Smooth muscle cell (in vitro differentiated cells): ENCODE results near the gene ABCC11. TPM values are rescaled to one million over a fixed set of nuclear protein-coding genes. Genes with fewer than 3 reads are reported as not detected.

Source experiments
- DNase-seq: peaks from one replicate; lab custom pipeline; 2025; ENCODE audit not compliant: unreplicated experiment; lab: John Stamatoyannopoulos, UW
- H2AFZ ChIP-seq: fragments of 200-600 bp; sonication (generic); 2 replicates; pipeline ENCODE4 v1.6.0; 2016; ENCODE audit warnings: antibody characterized with exemption, low read depth, mild to moderate bottlenecking
- H3F3A ChIP-seq: fragments of 200-600 bp; sonication (generic); 2 replicates; pipeline ENCODE4 v1.6.0; 2017; ENCODE audit warnings: antibody characterized with exemption, low read depth
- H3K27ac ChIP-seq: fragments of 200-600 bp; sonication (generic); 2 replicates; pipeline ENCODE4 v1.5.1; 2016; ENCODE audit warnings: low read depth, mild to moderate bottlenecking
- H3K27me3 ChIP-seq: fragments of 200-600 bp; sonication (generic); 2 replicates; pipeline ENCODE4 v1.6.1; 2016; ENCODE audit warnings: low read depth, mild to moderate bottlenecking
- H3K36me3 ChIP-seq: fragments of 200-600 bp; sonication (generic); 2 replicates; pipeline ENCODE4 v1.5.1; 2016; ENCODE audit warnings: low read depth
- H3K4me1 ChIP-seq: fragments of 200-600 bp; sonication (generic); 2 replicates; pipeline ENCODE4 v1.5.1; 2016; ENCODE audit warnings: low read depth
- H3K4me2 ChIP-seq: fragments of 200-600 bp; sonication (generic); 2 replicates; pipeline ENCODE4 v1.6.0; 2016; ENCODE audit warnings: mild to moderate bottlenecking
- H3K4me3 ChIP-seq: fragments of 200-600 bp; sonication (generic); 2 replicates; pipeline ENCODE4 v1.5.1; 2016; ENCODE audit warnings: mild to moderate bottlenecking
- H3K79me2 ChIP-seq: fragments of 200-600 bp; sonication (generic); 2 replicates; pipeline ENCODE4 v1.6.0; 2016; ENCODE audit warnings: low read depth, mild to moderate bottlenecking
- H3K9ac ChIP-seq: fragments of 200-600 bp; sonication (generic); 2 replicates; pipeline ENCODE4 v1.6.0; 2016; ENCODE audit warnings: low read depth
- H3K9me3 ChIP-seq: fragments of 200-600 bp; sonication (generic); replicated peaks from 2 replicates; pipeline ENCODE4 v1.5.1; 2016; ENCODE audit warnings: low read depth
- H4K20me1 ChIP-seq: fragments of 200-600 bp; sonication (generic); 2 replicates; pipeline ENCODE4 v1.6.0; 2016; ENCODE audit warnings: low read depth
- CTCF ChIP-seq: fragments of 200-600 bp; sonication (generic); IDR thresholded peaks from 2 replicates; pipeline ENCODE4 v1.5.1; 2017; ENCODE audit warnings: borderline replicate concordance, mild to moderate bottlenecking, antibody characterized with exemption; ENCODE audit not compliant: insufficient read depth, poor library complexity, severe bottlenecking
- WGBS: methylation state at CpG from one replicate; pipeline ENCODE4 v1.1.7; 2016; ENCODE audit warnings: low lambda C conversion rate; 5-methylcytosine and 5-hydroxymethylcytosine counted together
- polyA plus RNA-seq: library from polyadenylated mRNA; unstranded; fragments of >200 nt; fragmentation: Nextera tagmentation; extraction: Ambion mirVana; gene quantifications from 2 replicates; pipeline ENCODE4 v1.2.1, GENCODE V29; 2016
- total RNA-seq: library from RNA; depleted of rRNA; stranded (reverse); fragments of >200 nt; gene quantifications from 2 replicates; pipeline ENCODE4 v1.2.3, GENCODE V29; 2014

ABCC11 gene
- total and polyA plus RNA-seq, 2 experiments from 2014 or later = not detected

GRCh38 chr16:48150707-48151106, 96.6 kb downstream of the ABCC11 start:
- Histone ChIP-seq H3K4me1 (no peaks in the 10 kb centered on the region), H3K9me3 (no peaks in the 10 kb centered on the region), H3K79me2 (no peaks in the 10 kb centered on the region), H3K27me3 (no peaks in the 10 kb centered on the region), H3K4me3 (no peak overlapping the region), H3K27ac (no peak overlapping the region), H3K36me3 (no peaks in the 10 kb centered on the region), H4K20me1 (no peaks in the 10 kb centered on the region), H2AFZ (no peak overlapping the region), H3K9ac (no peak overlapping the region), H3K4me2 (no peak overlapping the region), H3F3A (no peaks in the 10 kb centered on the region)
- DNase-seq = no peak
- WGBS = 88% methylated on average over 1 of the region's 1 CpG
- no peak for TF ChIP-seq CTCF

- Histone ChIP-seq H3K27me3 (no peaks in the 10 kb centered on the region), H3K36me3 (no peaks in the 10 kb centered on the region), H3K79me2 (no peaks in the 10 kb centered on the region), H3K9ac (no peak overlapping the region), H3K4me2 (no peak overlapping the region), H2AFZ (no peak overlapping the region), H3K27ac (no peak overlapping the region), H4K20me1 (no peaks in the 10 kb centered on the region), H3K4me1 (no peaks in the 10 kb centered on the region), H3K9me3 (no peaks in the 10 kb centered on the region), H3K4me3 (no peak overlapping the region), H3F3A (no peaks in the 10 kb centered on the region)
- 96% methylated on average over 4 of the region's 4 CpGs for WGBS
- DNase-seq = no peak
- TF ChIP-seq CTCF = no peak
Observed at GRCh38 chr16:48146710-48147109, 100.6 kb downstream of the ABCC11 start.

GRCh38 chr16:48146131-48146530, 101.2 kb downstream of the ABCC11 start:
- no peaks in the 10 kb centered on the region for H3K36me3 ChIP-seq

More at GRCh38 chr16:48146131-48146530, 101.2 kb downstream of the ABCC11 start:
- no peak overlapping the region for H3K27ac ChIP-seq
- TF ChIP-seq CTCF = no peak
- DNase-seq = no peak
- WGBS = 93% methylated on average over 7 of the region's 7 CpGs
- H2AFZ ChIP-seq = no peak overlapping the region
- no peak overlapping the region for H3K4me2 ChIP-seq
- H3K4me3 ChIP-seq = no peak overlapping the region
- H3F3A ChIP-seq = no peaks in the 10 kb centered on the region
- no peaks in the 10 kb centered on the region for H4K20me1 ChIP-seq
- H3K9me3 ChIP-seq = no peaks in the 10 kb centered on the region
- no peaks in the 10 kb centered on the region for H3K79me2 ChIP-seq
- H3K27me3 ChIP-seq = no peaks in the 10 kb centered on the region
- no peak overlapping the region for H3K9ac ChIP-seq
- no peaks in the 10 kb centered on the region for H3K4me1 ChIP-seq
